Hematopoietic multipotent progenitor cell (in vitro differentiated cells): ENCODE measurements around the gene RNASE11. TPM values are rescaled to one million over a fixed set of nuclear protein-coding genes. Genes with fewer than 3 reads are reported as not detected.
A peak's percentile ranks its signal among the peaks of the same experiment; 100 is the strongest.
"Not testable (repeated sequence)": the region's sequence is repeated elsewhere in the genome, so short reads cannot be mapped to it uniquely, and the experiment has no call there.

ENCODE experiments used
- DNase-seq, 3 donors: peaks; one replicate each; pipeline ENCODE4 v3.0.0-alpha.2; 2011 to 2015; ENCODE audit warnings: low read depth in 2 of 3, low spot score in 2 of 3
- total RNA-seq: library from RNA; depleted of rRNA; stranded (reverse); fragments of >200 nt; gene quantifications from one replicate; pipeline ENCODE4 v1.2.3, GENCODE V29; 2012

RNASE11 gene
- total RNA-seq, 1 donor, result not detected

- DNase-seq, result peak in 1 of 3 donors; percentile 57
Measured at GRCh38 chr14:20614038-20614840, 26.4 kb upstream of the RNASE11 start.

GRCh38 chr14:20613094-20614037 is 25.6 kb upstream of the RNASE11 start:
- peak; percentile 85 to 98 (median 93) for DNase-seq

GRCh38 chr14:20612403-20612802 is 24.6 kb upstream of the RNASE11 start:
- no peak for DNase-seq

GRCh38 chr14:20611277-20611676 is 23.5 kb upstream of the RNASE11 start:
- DNase-seq, result no peak

GRCh38 chr14:20610002-20610765 is 22.4 kb upstream of the RNASE11 start:
- DNase-seq, result peak in 2 of 3 donors; percentile 71 to 90

GRCh38 chr14:20609215-20610001 is 21.6 kb upstream of the RNASE11 start:
- peak in 2 of 3 donors; percentile 85 to 96 for DNase-seq

GRCh38 chr14:20608383-20609110 is 20.7 kb upstream of the RNASE11 start:
- no peak for DNase-seq

GRCh38 chr14:20607617-20608016 is 19.8 kb upstream of the RNASE11 start:
- no peak for DNase-seq

- no peak for DNase-seq
Measured at GRCh38 chr14:20606902-20607242, 19.1 kb upstream of the RNASE11 start.

- DNase-seq, result no peak
Measured at GRCh38 chr14:20606190-20606901, 18.5 kb upstream of the RNASE11 start.

- no peak for DNase-seq
Measured at GRCh38 chr14:20603813-20604690, 16.3 kb upstream of the RNASE11 start.

GRCh38 chr14:20602583-20602982 is 14.8 kb upstream of the RNASE11 start:
- no peak for DNase-seq

GRCh38 chr14:20601522-20601921 is 13.7 kb upstream of the RNASE11 start:
- no peak for DNase-seq

GRCh38 chr14:20597108-20597507 is 9.3 kb upstream of the RNASE11 start:
- DNase-seq, result no peak

GRCh38 chr14:20595726-20596125 is 7.9 kb upstream of the RNASE11 start:
- DNase-seq, result not testable (repeated sequence)

GRCh38 chr14:20592574-20592973 is 4.8 kb upstream of the RNASE11 start:
- DNase-seq, result no peak

- no peak for DNase-seq
Measured at GRCh38 chr14:20591235-20591634, 3.4 kb upstream of the RNASE11 start, which contains the start of gene RNASE12. RNASE12 (minus strand) TSS chr14:20591376; CDS start chr14:20590723, 653 bp downstream.

GRCh38 chr14:20583908-20584307 is 3.9 kb downstream of the RNASE11 start:
- no peak for DNase-seq
